ENCODE measurements around the gene CCL17.

CCL17 gene

DNA sequence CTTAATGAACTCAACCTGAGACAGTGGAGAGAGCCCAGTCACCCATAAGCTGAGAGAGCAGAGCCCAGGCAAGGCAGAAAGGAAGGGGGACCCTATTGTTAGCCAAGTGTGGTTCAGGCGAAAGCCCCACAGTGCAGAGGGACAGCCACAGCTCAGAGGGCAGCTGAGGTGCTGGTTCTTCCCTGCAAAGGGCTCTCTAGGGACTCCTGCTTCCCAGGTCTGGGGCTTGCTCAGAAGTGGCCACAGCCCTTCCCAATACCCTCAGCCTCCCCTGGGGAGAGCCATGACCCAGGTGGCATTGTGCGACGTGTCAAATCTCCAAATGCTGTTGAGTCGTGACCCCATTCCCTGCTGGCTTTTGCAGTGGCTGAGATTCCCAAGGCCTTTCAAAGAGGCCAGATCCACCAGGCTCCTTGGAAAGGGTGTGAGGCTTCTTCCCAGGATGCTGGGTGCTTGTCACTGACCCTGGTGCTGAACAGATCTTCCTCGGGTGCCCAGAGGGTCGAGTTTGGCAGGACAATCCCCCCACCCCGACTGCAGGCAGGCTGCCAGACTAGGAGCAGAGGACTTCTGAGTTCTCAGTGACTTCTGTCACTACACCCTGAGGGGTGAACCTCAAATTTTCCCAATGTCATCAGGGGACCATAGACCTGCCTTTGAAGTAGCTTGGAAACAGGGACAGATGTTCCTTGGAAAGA lies 2.5 kb upstream of the CCL17 start:
- H3K27me3 Mint-ChIP-seq (ENCODE audit: low read depth) = peaks cover 6% of the 10 kb centered on the region
- H3K9me3 Mint-ChIP-seq = no peaks in the 10 kb centered on the region
- no peak overlapping the region for H3K27ac Mint-ChIP-seq
- no peaks in the 10 kb centered on the region for H3K4me1 Mint-ChIP-seq (ENCODE audit: low read depth)
- H3K36me3 Mint-ChIP-seq (ENCODE audit: low read depth) = no peaks in the 10 kb centered on the region
- no peak overlapping the region for H3K4me3 Mint-ChIP-seq

DNA sequence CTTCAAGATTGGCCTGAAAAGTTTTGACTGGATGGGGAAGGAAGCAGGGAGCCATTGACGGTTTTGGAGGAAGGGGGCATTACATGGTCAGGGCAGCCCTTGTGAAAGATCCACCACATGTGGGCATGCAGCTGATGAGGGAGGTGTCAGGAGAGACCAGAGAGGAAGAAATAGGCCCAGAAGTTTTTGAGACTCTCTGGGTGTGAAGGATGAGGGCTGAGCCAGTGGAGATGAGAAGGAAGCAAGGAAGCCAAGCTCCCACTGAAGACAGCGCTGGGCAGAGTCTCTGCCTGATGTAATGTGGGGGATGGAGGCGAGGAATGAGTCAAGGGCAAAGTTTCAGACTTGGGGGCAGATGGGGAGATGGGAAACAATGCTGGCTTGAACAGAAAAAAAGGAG lies 530 bp downstream of the CCL17 start:
- H3K27me3 Mint-ChIP-seq (ENCODE audit: low read depth) = peaks cover 6% of the 10 kb centered on the region
- peaks cover 3% of the 10 kb centered on the region for H3K4me1 Mint-ChIP-seq (ENCODE audit: low read depth)
- H3K9me3 Mint-ChIP-seq = no peaks in the 10 kb centered on the region
- no peak overlapping the region for H3K4me3 Mint-ChIP-seq
- H3K27ac Mint-ChIP-seq = no peak overlapping the region
- H3K36me3 Mint-ChIP-seq (ENCODE audit: low read depth) = no peaks in the 10 kb centered on the region

DNA sequence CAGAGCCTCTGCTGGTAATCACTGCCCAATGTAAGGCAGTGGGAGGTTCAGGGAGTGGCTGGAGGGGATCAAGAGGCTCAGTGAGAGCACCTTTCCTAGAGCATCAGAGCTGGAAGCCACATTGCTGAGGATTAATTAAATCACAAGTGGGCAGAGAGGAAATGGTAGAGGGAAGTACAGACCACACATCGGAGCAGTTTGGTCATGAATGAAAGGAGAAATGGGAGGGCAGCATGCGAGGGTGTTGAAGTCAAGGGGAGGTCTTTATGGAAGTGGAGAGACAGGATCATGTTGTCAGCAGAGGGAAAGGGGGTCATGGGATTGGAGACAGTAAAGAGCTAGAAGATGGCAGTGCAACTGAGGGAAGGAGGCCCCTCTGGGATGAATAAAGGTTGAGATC lies 2.3 kb downstream of the CCL17 start:
- Mint-ChIP-seq H3K27ac (no peak overlapping the region), H3K27me3 (ENCODE audit: low read depth) (peaks cover 6% of the 10 kb centered on the region), H3K9me3 (no peaks in the 10 kb centered on the region)

DNA sequence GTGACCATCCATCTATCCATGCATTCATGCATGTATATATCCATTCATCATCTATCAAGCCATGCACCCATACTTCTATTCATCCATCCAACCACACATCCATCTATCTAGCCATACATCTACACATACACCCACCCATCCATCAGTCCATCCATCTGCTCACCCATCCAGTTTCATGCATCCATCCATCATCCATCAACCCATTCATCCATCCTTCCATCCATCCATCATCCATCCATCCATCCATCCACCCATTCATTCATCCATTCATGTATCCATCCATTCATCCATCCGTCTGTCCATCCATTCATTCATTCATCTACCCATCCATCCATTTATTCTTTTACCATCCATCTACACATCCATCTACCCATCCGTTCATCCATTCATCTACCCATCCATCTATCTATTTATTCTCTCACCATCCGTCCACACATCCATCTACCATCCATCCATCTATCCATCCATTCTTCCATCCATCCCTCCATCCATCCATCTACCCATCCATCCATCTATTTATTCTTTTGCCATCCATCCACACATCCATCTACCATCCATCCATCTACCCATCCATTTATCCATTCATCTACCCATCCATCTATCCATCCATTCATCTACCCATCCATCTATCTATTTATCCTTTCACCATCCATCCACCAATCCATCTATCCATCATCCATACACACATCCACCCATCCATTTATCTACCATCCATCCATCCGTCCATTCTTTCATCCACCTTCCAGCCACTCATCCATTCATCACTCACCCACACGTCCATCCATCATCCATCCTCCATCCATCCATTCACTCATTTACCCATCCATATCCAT lies 3.2 kb downstream of the CCL17 start:
- no peaks in the 10 kb centered on the region for H3K36me3 Mint-ChIP-seq (ENCODE audit: low read depth)
- no peaks in the 10 kb centered on the region for H3K9me3 Mint-ChIP-seq
- H3K27ac Mint-ChIP-seq = no peak overlapping the region

More for the DNA sequence above, 2.3 kb downstream of the CCL17 start:
- H3K36me3 Mint-ChIP-seq (ENCODE audit: low read depth) = no peaks in the 10 kb centered on the region
- H3K4me3 Mint-ChIP-seq = no peak overlapping the region
- peaks cover 3% of the 10 kb centered on the region for H3K4me1 Mint-ChIP-seq (ENCODE audit: low read depth)

DNA sequence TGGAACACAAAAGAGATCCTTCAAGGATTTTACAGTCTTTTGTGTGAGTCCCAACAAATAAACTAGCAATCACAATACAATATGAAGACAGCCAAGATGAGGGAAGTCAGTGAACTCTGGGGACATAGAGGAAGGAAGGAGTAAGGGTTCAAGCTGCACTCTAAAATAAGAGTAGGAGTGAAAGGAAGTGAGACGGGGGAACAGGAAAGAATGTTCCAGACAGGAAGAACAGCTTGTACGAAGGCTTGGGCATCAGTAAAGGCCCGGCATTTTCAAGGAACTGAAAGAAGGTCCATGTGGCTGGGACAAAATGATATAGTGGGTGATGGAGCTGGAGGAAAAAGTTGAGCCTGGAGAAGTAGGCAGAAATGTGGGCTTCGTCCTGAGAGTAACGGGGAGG lies 4.5 kb downstream of the CCL17 start:
- no peak overlapping the region for H3K27ac Mint-ChIP-seq
- peaks cover 3% of the 10 kb centered on the region for H3K4me1 Mint-ChIP-seq (ENCODE audit: low read depth)
- peaks cover 6% of the 10 kb centered on the region for H3K27me3 Mint-ChIP-seq (ENCODE audit: low read depth)
- no peaks in the 10 kb centered on the region for H3K9me3 Mint-ChIP-seq
- H3K36me3 Mint-ChIP-seq (ENCODE audit: low read depth) = no peaks in the 10 kb centered on the region
- no peak overlapping the region for H3K4me3 Mint-ChIP-seq

More for the DNA sequence above, 3.2 kb downstream of the CCL17 start:
- no peak overlapping the region for H3K4me3 Mint-ChIP-seq
- peaks cover 6% of the 10 kb centered on the region for H3K27me3 Mint-ChIP-seq (ENCODE audit: low read depth)
- peaks cover 3% of the 10 kb centered on the region for H3K4me1 Mint-ChIP-seq (ENCODE audit: low read depth)

DNA sequence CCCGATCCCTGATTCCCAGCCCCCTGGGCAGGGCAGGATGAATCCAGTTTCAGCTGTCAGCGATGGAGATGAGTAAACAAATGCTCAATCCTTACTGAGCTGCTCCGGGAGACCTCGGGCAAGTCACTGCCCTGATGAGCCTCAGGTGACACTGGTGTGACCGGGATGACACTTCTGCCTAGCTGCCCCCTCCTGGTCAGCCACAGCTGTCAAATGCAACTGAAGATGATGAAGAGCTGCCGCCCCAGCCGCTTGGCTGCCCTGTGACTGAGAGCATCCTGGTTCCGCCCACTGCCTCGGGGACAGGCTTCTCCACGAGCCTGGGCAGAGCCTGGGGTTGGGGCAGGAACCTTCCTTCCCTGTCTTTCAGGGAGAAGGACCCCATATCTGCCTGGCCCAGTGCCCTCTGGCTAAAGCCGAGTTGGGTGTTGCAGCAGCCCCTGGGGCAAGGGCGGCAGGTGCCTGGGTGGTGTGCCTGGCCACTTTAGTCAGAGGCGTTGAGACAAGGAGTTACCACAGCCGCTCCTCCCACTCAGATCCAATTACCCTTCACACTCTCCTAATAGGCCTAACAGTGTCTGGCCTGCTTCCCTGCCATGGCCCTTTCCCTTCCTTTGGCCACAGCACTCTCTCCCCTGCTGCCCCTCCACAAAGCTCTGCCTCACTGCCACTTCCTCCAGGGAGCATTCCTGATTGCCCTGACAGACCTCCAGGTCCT lies 5.5 kb downstream of the CCL17 start:
- H3K4me3 Mint-ChIP-seq = no peak overlapping the region
- peaks cover 3% of the 10 kb centered on the region for H3K4me1 Mint-ChIP-seq (ENCODE audit: low read depth)
- peaks cover 5% of the 10 kb centered on the region for H3K27me3 Mint-ChIP-seq (ENCODE audit: low read depth)
- H3K27ac Mint-ChIP-seq = no peak overlapping the region
- no peaks in the 10 kb centered on the region for H3K36me3 Mint-ChIP-seq (ENCODE audit: low read depth)
- no peaks in the 10 kb centered on the region for H3K9me3 Mint-ChIP-seq

DNA sequence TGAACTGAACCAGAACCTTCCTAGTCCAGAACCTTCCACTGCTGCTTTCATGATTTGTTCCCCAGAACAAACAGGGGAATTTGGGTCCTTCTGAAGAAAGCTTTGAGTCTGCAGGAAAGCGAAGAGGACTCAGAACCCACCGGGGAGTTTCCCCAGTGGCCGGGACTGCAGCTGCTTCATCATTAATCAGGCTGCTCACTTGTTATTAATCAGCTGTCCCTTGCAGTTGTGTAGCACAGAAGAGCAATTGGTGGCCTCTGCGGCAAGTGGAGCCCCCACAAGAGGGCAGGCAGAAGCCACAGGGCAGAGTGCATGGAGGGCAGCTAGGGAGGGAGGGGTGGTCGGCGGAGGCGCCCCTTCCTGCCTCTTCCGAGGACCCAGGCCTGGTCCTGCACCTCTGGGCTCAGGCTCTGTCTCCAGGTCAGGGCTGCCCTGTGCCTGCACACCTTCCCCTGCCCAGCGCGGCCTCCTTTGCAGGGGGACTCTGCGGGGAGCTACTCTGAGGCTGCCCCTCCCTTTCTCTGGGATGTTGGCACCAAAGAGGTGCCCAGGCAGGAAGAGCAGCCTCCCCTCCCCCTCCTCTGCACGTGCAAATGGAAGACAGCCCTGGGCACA lies 6.9 kb downstream of the CCL17 start:
- Mint-ChIP-seq H3K9me3 (no peaks in the 10 kb centered on the region), H3K4me3 (no peak overlapping the region), H3K27ac (no peak overlapping the region), H3K4me1 (ENCODE audit: low read depth) (peaks cover 3% of the 10 kb centered on the region), H3K27me3 (ENCODE audit: low read depth) (no peaks in the 10 kb centered on the region), H3K36me3 (ENCODE audit: low read depth) (no peaks in the 10 kb centered on the region)

DNA sequence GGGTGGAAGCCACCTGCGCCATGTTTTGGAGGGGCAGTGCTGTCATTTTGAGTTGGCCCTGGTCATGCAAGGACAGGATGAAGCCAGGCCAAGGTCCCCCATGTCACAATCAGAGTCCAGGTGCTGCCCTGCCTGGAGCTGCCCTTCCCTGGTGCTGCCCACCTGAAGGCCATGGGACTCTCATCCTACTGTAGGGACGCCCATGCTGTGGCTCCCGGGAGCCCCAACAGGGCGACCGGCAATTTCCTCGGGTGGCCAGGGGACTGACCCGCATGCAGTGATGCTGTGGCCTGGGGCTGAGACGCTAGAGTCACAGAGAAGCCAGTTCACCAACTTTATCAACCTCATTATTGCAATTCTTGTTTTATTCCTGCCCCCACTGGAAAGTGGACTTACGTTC lies 8.0 kb downstream of the CCL17 start:
- no peaks in the 10 kb centered on the region for H3K9me3 Mint-ChIP-seq
- H3K4me3 Mint-ChIP-seq = no peak overlapping the region
- H3K4me1 Mint-ChIP-seq (ENCODE audit: low read depth) = peaks cover 8% of the 10 kb centered on the region
- no peaks in the 10 kb centered on the region for H3K36me3 Mint-ChIP-seq (ENCODE audit: low read depth)
- H3K27ac Mint-ChIP-seq = no peak overlapping the region
- H3K27me3 Mint-ChIP-seq (ENCODE audit: low read depth) = no peaks in the 10 kb centered on the region

DNA sequence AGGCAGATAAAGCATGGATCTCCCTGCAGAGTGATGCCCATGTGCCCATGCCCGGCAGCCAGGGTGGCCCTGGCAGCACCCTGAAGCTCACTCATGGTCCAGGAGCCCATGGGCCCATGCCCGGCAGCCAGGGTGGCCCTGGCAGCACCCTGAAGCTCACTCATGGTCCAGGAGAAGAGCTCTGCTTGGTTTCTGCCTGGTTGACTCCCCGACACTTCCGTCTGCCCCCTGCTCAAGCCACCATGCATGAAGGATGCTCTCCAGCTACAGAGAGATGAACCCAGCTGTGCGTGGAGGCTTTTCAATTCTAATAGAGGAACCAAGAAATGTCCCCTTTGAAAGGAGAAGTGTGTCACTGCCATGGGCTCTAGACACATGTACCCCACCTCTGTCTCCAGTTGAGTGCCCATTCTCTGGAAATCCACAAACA lies 8.7 kb downstream of the CCL17 start:
- H3K27ac Mint-ChIP-seq = no peak overlapping the region
- H3K27me3 Mint-ChIP-seq (ENCODE audit: low read depth) = no peaks in the 10 kb centered on the region
- H3K4me1 Mint-ChIP-seq (ENCODE audit: low read depth) = peaks cover 12% of the 10 kb centered on the region
- no peak overlapping the region for H3K4me3 Mint-ChIP-seq
- H3K36me3 Mint-ChIP-seq (ENCODE audit: low read depth) = no peaks in the 10 kb centered on the region
- no peaks in the 10 kb centered on the region for H3K9me3 Mint-ChIP-seq

DNA sequence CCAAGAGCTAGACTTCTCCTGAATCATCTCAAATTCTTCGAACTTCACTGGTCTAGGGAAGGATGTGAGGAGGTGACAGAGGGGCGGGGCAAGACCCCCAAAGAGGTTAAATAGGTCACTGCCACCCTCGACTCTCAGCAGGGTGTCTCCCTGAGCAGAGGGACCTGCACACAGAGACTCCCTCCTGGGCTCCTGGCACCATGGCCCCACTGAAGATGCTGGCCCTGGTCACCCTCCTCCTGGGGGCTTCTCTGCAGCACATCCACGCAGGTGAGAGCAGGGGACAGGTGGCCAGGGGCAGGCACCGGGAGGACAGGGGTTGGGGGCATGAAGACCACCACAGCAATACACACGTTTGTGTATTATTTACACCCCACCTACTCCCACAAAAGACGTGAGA lies 9.2 kb downstream of the CCL17 start:
- no peaks in the 10 kb centered on the region for H3K36me3 Mint-ChIP-seq (ENCODE audit: low read depth)
- H3K9me3 Mint-ChIP-seq = no peaks in the 10 kb centered on the region
- H3K4me1 Mint-ChIP-seq (ENCODE audit: low read depth) = peaks cover 14% of the 10 kb centered on the region
- no peak overlapping the region for H3K4me3 Mint-ChIP-seq
- H3K27me3 Mint-ChIP-seq (ENCODE audit: low read depth) = no peaks in the 10 kb centered on the region
- no peak overlapping the region for H3K27ac Mint-ChIP-seq

DNA sequence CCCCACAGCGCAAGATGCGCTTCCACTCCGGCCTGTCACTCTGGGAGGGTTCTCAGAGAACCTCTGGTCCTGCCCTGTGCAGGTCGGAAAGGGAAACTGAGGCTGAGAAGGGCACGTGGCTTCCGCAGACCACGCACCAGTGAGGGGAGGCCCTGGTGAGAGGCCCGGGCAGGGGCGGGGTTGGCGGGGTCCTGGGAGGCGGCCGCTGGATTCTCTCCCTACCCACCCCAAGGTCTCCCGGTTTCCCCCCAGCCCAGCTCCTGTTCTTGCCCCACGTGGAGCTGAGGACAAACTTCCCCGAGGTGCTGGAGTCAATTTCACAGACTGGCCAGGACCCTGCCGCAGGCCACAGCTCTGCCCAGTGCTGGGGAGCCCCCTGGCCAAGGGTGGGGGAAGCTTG lies 11.5 kb downstream of the CCL17 start:
- no peaks in the 10 kb centered on the region for H3K27me3 Mint-ChIP-seq (ENCODE audit: low read depth)
- no peak overlapping the region for H3K4me3 Mint-ChIP-seq
- no peaks in the 10 kb centered on the region for H3K9me3 Mint-ChIP-seq
- H3K27ac Mint-ChIP-seq = no peak overlapping the region
- H3K36me3 Mint-ChIP-seq (ENCODE audit: low read depth) = no peaks in the 10 kb centered on the region
- H3K4me1 Mint-ChIP-seq (ENCODE audit: low read depth) = peaks cover 18% of the 10 kb centered on the region

DNA sequence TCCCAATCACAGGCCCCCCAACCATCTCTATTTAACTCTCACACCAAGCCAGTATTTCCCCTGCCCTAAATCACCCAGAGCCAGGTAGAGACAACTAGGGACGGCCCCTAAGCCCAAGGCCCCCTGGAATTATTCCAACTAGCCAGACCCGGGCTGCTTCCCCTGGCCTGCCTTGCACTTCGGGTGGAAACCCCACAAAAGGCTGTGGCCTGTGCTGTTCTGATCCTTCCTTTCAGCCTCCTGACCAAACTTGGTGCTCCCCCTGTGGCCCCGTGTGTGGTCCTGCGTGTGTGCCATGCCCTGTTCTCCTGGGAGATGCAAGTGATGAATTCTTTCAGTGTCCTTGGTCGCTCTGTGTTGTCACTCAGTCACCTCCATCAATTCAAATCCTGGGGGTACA lies 14.9 kb downstream of the CCL17 start:
- no peak overlapping the region for H3K27ac Mint-ChIP-seq
- no peaks in the 10 kb centered on the region for H3K27me3 Mint-ChIP-seq (ENCODE audit: low read depth)
- no peak overlapping the region for H3K4me3 Mint-ChIP-seq
- H3K36me3 Mint-ChIP-seq (ENCODE audit: low read depth) = no peaks in the 10 kb centered on the region
- peaks cover 20% of the 10 kb centered on the region for H3K4me1 Mint-ChIP-seq (ENCODE audit: low read depth)
- no peaks in the 10 kb centered on the region for H3K9me3 Mint-ChIP-seq

DNA sequence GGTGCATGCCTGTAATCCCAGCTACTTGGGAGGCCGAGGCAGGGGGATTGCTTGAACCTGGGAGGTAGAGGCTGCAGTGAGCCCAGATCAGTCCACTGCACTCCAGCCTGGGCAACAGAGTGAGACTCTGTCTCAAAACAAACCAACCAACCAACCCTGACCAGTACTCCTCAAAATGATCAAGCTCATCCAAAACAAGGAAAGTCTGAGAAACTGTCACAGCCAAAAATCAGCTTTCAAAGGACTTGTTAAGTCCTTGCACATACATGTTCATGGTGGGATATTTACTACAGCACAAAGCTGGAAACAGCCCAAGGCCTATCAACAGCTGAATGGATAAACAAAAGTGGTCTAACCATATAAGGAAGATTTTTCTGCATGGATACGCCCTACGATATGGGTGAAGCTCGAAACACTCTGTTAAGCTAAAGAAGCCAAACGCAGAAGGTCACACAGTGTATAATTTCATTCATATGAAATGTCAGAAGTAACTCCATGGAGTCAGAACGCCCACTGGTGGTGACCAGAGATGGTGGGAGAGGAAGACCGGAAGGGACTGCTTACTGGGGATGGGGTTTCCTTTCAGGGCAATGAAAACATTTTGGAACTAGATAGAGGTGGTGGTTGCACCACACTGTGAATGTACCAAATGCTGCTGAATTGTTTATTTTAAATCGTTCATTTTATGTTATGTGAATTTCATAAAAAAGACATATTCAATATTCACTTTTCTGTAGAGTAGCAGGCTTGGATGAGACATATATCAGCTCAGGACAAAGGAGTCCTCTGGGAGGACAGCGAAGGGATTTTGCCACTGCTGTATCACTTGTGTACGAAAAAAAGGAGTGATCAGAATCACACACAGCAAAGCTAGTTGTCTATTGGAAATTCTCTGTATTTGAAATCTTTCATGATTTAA lies 17.7 kb downstream of the CCL17 start:
- H3K4me1 Mint-ChIP-seq (ENCODE audit: low read depth) = peaks cover 15% of the 10 kb centered on the region
- H3K27me3 Mint-ChIP-seq (ENCODE audit: low read depth) = no peaks in the 10 kb centered on the region
- H3K27ac Mint-ChIP-seq = no peak overlapping the region
- H3K36me3 Mint-ChIP-seq (ENCODE audit: low read depth) = peaks cover 3% of the 10 kb centered on the region
- no peaks in the 10 kb centered on the region for H3K9me3 Mint-ChIP-seq
- H3K4me3 Mint-ChIP-seq = no peak overlapping the region

DNA sequence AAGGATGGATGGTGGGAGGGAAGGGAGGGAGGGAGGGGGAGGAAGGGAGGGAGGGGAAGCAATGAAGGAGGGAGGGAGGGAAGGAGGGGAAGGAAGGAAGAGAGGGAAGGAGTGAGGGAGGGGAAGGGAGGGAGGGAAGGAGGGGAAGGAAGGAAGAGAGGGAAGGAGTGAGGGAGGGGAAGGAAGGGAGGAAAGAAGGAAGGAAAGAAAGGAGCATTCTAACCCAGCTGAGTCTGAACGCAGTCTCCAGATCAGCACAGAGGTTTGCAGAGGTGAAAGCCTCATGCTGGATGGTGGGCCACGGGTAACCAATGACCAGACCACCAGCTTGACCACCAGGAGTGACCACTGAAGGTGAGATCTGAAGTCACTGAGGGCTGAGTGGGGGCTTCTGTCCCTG lies 18.6 kb downstream of the CCL17 start:
- Mint-ChIP-seq H3K36me3 (ENCODE audit: low read depth) (peaks cover 9% of the 10 kb centered on the region), H3K4me3 (no peak overlapping the region), H3K27ac (no peak overlapping the region), H3K27me3 (ENCODE audit: low read depth) (no peaks in the 10 kb centered on the region), H3K4me1 (ENCODE audit: low read depth) (peaks cover 11% of the 10 kb centered on the region), H3K9me3 (no peaks in the 10 kb centered on the region)

Measured in T-helper 1 cell treated with Interleukin-12 subunit alpha and Interleukin-12 subunit beta and Interleukin-4 antibody, amounts not matched to agents 30 μg/mL and 1 μg/mL, for 36 hours (primary cell).